ENCODE measurements around the gene FOXJ1.

FOXJ1 gene

DNA sequence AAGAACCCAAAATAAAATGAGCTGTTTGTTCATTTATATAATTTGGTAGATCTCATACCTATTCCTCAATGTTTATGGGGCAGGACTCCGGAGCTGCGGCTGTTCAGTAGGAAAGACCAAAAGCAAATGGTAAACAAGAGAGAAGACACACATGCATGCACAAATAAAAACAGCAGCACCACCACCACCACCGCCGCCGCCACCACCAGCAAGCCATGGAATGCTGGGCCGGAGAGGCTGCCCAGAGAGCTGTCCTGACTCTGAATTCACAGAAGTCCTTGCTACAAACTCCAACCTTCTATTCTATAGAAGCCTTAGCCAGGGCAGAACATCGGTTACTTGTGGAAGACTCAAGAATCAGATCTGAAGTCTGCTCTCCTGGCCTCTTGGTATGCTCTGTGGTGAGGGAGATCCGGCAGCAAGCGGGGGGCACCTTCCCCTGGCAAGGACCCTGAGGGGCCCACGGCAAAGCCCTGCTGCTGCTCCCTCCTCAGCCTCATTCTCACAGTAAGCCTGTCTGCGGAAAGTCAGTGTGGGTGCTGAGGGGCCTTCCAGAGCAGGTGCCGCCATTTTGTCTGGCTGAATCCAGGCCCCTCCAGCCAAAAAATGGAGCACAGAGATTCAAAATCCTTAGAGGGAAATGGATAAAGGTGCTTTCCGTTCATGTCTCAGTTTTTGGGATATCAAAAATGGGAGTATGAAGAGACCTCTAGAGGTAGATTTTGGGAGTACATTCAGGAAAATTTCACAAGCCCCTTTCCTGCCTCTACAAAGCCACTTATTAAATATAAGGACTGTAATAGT lies 6.4 kb upstream of the FOXJ1 start:
- H3K9me3 ChIP-seq (ENCODE audit: control insufficient read depth, insufficient read depth, low read length): no peaks in the 10 kb centered on the region
- no peak overlapping the region for H3K4me3 ChIP-seq (ENCODE audit: low read depth, low read length)
- no peak overlapping the region for H3K9ac ChIP-seq (ENCODE audit: low read depth, low read length)
- H3K4me1 ChIP-seq (ENCODE audit: control insufficient read depth, insufficient read depth, low read length): peaks cover 16% of the 10 kb centered on the region
- H3K27me3 ChIP-seq (ENCODE audit: control insufficient read depth, insufficient read depth, low read length): peaks cover 21% of the 10 kb centered on the region
- H3K36me3 ChIP-seq (ENCODE audit: control insufficient read depth, insufficient read depth, low read length): peaks cover 3% of the 10 kb centered on the region

DNA sequence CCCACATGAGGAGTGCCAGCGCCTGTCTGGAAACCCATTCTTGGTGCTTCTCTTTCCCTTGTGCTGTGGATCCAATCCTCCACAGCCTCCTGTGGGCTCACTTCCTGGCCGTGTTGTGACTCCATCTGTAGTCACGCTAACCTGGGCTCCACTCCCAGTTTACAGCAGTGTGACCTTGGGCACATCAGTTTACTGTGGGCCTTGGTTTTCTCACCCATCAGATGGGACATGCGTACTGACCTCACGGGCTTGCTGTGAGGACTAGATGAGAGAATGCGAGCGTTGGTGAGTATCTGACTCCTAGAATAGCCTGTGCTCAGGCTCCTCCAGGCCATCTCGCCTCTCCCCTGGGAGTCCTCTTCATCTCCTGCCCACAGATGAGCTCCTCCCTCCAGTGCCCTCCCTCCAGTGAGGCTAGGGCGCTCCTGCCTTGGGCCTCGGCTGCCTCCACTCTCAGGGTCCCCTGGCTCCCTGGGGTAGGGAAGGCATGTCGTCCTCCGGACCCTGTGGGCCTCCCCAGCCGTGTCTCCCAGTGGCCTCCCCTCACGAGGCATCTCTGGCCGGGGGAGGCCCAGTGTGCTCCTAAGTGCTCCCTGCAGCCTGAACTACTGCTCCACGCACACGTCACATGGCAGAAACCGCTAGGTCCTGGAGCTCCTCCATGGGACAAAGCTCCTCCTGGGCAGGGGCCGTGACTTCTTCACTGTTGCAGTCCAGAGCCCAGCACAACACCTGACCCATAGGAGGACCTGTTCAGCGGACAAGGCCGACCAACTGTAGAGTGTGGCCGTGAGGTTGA lies 5.2 kb upstream of the FOXJ1 start:
- Histone ChIP-seq H3K4me3 (ENCODE audit: low read depth, low read length) (no peak overlapping the region), H3K27me3 (ENCODE audit: control insufficient read depth, insufficient read depth, low read length) (peaks cover 32% of the 10 kb centered on the region), H3K9me3 (ENCODE audit: control insufficient read depth, insufficient read depth, low read length) (no peaks in the 10 kb centered on the region), H3K36me3 (ENCODE audit: control insufficient read depth, insufficient read depth, low read length) (peaks cover 3% of the 10 kb centered on the region), H3K4me1 (ENCODE audit: control insufficient read depth, insufficient read depth, low read length) (peaks cover 24% of the 10 kb centered on the region), H3K9ac (ENCODE audit: low read depth, low read length) (no peak overlapping the region)

DNA sequence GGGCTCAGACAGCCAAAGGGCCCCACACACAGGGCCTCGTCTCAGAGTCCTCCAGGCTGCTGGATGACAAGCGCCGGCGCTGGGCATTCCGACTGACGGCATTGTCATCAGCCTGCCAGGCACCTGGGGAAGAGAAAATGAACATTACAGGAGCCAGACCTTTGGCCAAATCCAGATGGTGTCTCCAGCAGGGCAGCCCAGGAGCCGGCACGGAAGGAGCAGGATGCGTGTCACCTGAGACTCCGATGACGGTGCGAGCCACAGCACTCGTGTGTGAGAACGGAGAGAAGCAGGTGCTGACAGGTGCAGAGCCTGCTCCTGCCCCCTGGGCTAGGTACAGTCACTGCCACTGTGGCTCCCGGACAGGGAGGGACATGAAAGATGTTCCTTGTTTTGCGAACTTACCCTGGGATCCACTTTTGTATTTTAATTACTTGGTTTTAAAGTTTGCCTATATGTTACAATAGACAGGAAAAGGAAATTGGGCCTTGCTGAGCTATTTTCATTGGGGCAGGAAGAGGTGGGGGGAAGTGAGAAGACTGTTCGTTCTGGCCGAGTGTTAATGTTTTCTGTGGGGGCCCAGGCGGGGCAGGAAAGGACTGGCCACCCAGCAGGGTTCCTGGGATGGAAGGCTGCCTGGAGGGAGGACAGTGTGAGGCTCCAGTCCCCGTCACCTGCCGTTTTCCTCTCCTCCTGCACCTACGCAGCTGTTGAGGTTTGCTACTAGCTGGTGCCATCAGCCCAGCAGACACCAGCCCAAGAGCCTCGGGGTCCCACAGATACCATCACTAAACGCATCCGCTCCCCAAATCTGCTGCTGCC lies 4.4 kb upstream of the FOXJ1 start:
- Histone ChIP-seq H3K4me1 (ENCODE audit: control insufficient read depth, insufficient read depth, low read length) (peaks cover 24% of the 10 kb centered on the region), H3K4me3 (ENCODE audit: low read depth, low read length) (no peak overlapping the region), H3K9me3 (ENCODE audit: control insufficient read depth, insufficient read depth, low read length) (no peaks in the 10 kb centered on the region), H3K36me3 (ENCODE audit: control insufficient read depth, insufficient read depth, low read length) (no peaks in the 10 kb centered on the region), H3K9ac (ENCODE audit: low read depth, low read length) (no peak overlapping the region), H3K27me3 (ENCODE audit: control insufficient read depth, insufficient read depth, low read length) (peaks cover 37% of the 10 kb centered on the region)

DNA sequence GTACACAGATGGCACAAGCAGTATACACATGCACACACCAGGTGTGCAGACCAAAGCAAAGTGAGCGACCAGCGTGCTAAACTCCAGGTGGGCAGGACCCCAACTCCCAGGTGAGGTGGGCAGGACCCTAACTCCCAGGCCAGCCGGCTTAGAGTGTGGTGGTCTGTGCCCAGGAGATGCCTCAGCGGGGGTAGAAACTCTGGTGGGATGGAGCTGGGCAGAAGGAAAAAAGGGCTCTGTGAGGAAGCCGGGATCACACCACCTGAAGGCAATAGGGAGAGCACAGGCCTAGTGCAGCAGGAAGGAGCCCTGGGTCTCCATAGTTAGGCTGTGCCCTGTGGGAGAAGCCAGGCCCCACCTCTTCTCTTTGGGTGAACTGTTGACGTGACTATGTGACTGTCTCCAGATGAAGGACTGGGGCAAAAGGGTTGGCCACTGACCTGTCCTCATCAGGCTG lies 1.6 kb upstream of the FOXJ1 start:
- no peak overlapping the region for H3K4me3 ChIP-seq (ENCODE audit: low read depth, low read length)
- no peaks in the 10 kb centered on the region for H3K36me3 ChIP-seq (ENCODE audit: control insufficient read depth, insufficient read depth, low read length)
- peaks cover 64% of the 10 kb centered on the region for H3K27me3 ChIP-seq (ENCODE audit: control insufficient read depth, insufficient read depth, low read length)
- no peaks in the 10 kb centered on the region for H3K9me3 ChIP-seq (ENCODE audit: control insufficient read depth, insufficient read depth, low read length)
- H3K9ac ChIP-seq (ENCODE audit: low read depth, low read length): no peak overlapping the region
- peaks cover 38% of the 10 kb centered on the region for H3K4me1 ChIP-seq (ENCODE audit: control insufficient read depth, insufficient read depth, low read length)

DNA sequence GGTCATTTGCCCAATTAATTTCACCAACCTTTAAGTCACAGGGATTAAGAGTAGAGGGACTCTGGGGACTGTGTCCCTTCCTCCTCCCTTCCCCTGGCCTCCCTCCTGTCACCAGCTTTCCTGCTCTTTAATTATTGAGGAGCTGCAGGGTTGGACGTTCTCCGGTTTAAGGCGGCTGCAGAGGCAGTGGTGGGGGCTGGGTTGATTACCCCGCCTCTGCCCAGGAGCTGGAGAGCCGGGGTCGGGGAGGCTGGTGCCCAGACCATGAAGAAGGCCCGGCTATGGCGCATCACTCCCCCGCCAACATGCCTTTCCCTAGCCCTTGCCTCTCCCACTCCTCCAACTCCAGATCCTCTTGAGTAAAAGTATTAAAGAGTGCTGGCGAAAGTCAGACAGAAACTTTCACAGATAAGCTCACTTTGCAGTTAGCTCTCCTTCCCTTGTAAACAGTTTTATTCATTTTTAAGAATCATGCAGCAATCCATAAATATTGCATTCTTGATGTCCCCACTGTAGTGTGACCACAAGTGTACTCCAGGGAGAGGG lies 1.1 kb upstream of the FOXJ1 start:
- peaks cover 38% of the 10 kb centered on the region for H3K4me1 ChIP-seq (ENCODE audit: control insufficient read depth, insufficient read depth, low read length)
- H3K9ac ChIP-seq (ENCODE audit: low read depth, low read length): no peak overlapping the region

DNA sequence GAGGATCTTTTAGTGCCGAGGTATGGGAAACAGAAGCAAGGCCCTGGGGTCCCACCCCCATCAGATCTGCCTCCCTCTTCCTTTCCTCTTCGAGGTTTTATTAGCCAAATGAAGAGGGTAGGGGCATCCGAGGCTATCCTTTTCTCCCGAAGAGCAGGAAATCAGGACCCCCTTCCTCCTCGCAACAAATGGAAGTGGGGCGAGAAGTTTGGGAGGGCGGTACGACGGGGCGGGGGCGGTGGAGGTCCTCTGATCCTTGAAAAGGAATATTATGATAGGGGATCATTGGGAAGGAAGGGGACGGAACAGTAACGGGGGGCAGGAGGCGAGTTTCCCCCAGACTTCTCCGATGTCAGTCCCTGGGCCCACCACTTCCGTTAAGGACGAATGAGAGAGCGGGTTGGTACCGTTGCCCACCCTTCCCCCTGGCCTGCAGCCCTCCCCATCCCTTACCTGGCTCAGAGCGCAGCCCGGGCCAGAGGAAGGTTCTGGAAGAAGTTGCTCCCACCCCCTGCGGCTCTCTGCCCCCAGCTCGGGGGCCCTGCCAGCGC lies 309 bp downstream of the FOXJ1 start:
- peak overlapping the region; percentile 60 for H3K4me3 ChIP-seq (ENCODE audit: low read depth, low read length)
- H3K9me3 ChIP-seq (ENCODE audit: control insufficient read depth, insufficient read depth, low read length): no peaks in the 10 kb centered on the region
- no peaks in the 10 kb centered on the region for H3K36me3 ChIP-seq (ENCODE audit: control insufficient read depth, insufficient read depth, low read length)
- H3K9ac ChIP-seq (ENCODE audit: low read depth, low read length): no peak overlapping the region
- peaks cover 37% of the 10 kb centered on the region for H3K4me1 ChIP-seq (ENCODE audit: control insufficient read depth, insufficient read depth, low read length)
- H3K27me3 ChIP-seq (ENCODE audit: control insufficient read depth, insufficient read depth, low read length): peaks cover 74% of the 10 kb centered on the region

More for the DNA sequence above, 1.1 kb upstream of the FOXJ1 start:
- Histone ChIP-seq H3K9me3 (ENCODE audit: control insufficient read depth, insufficient read depth, low read length) (no peaks in the 10 kb centered on the region), H3K27me3 (ENCODE audit: control insufficient read depth, insufficient read depth, low read length) (peaks cover 69% of the 10 kb centered on the region), H3K36me3 (ENCODE audit: control insufficient read depth, insufficient read depth, low read length) (no peaks in the 10 kb centered on the region), H3K4me3 (ENCODE audit: low read depth, low read length) (peak overlapping the region; percentile 68)

GRCh38 chr17:76139801-76140660 lies 1.0 kb downstream of the FOXJ1 start:
- peaks cover 37% of the 10 kb centered on the region for H3K4me1 ChIP-seq (ENCODE audit: control insufficient read depth, insufficient read depth, low read length)
- peaks cover 76% of the 10 kb centered on the region for H3K27me3 ChIP-seq (ENCODE audit: control insufficient read depth, insufficient read depth, low read length)
- peak overlapping the region; percentile 60 for H3K4me3 ChIP-seq (ENCODE audit: low read depth, low read length)
- peak overlapping the region; percentile 60 for H3K9ac ChIP-seq (ENCODE audit: low read depth, low read length)
- H3K9me3 ChIP-seq (ENCODE audit: control insufficient read depth, insufficient read depth, low read length): no peaks in the 10 kb centered on the region
- H3K36me3 ChIP-seq (ENCODE audit: control insufficient read depth, insufficient read depth, low read length): no peaks in the 10 kb centered on the region

DNA sequence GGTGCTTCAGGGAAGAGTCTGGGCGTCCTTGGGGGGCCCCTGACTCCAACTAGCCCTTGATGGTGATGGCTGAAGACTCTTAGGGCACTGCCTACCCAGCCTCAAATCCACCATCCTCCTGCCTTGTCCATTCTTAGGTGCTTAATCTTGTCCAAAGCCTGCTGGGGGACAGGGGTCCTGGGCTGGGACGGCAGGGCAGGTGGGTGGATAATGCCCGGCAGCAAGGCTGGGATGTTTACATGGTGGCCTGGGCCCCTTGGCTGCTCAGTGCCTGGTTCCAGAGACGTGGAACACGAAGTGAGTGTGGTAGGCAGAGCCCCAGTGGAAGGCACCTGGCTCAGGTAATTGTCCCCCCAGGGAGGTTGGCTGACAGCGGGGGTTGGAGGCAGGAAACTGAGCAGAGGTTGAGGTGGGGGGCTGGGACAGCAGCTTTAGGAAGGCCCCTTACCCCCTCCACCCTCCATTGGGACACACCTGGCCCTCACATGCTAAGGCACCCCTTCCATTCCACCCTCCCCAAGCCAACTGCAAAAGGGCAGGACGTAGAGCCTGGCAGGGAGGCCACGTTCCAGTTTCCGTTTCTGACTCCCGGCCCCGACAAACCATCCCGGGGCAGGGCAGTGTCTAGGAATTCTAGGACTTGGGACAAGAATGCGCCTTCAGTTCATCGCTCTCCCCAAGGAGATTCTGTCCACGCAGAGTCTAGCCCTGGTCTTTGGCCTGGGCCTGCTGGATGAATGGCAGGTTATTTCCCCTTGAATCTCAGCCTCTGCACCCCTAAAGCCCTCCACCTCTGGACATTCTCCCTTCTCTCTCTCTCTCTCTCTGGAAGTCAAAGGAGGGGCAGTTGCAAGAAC lies 1.9 kb downstream of the FOXJ1 start:
- Histone ChIP-seq H3K4me3 (ENCODE audit: low read depth, low read length) (peak overlapping the region; percentile 60), H3K36me3 (ENCODE audit: control insufficient read depth, insufficient read depth, low read length) (no peaks in the 10 kb centered on the region), H3K9ac (ENCODE audit: low read depth, low read length) (peak overlapping the region; percentile 60), H3K4me1 (ENCODE audit: control insufficient read depth, insufficient read depth, low read length) (peaks cover 35% of the 10 kb centered on the region), H3K27me3 (ENCODE audit: control insufficient read depth, insufficient read depth, low read length) (peaks cover 72% of the 10 kb centered on the region), H3K9me3 (ENCODE audit: control insufficient read depth, insufficient read depth, low read length) (no peaks in the 10 kb centered on the region)

- peaks cover 71% of the 10 kb centered on the region for H3K27me3 ChIP-seq (ENCODE audit: control insufficient read depth, insufficient read depth, low read length)
- peak overlapping the region; percentile 60 for H3K4me3 ChIP-seq (ENCODE audit: low read depth, low read length)
- no peaks in the 10 kb centered on the region for H3K9me3 ChIP-seq (ENCODE audit: control insufficient read depth, insufficient read depth, low read length)
- H3K36me3 ChIP-seq (ENCODE audit: control insufficient read depth, insufficient read depth, low read length): no peaks in the 10 kb centered on the region
- no peak overlapping the region for H3K9ac ChIP-seq (ENCODE audit: low read depth, low read length)
- peaks cover 37% of the 10 kb centered on the region for H3K4me1 ChIP-seq (ENCODE audit: control insufficient read depth, insufficient read depth, low read length)
Measured at GRCh38 chr17:76138234-76138895, 2.7 kb downstream of the FOXJ1 start.

Data from iPS-15b (cell line).